Neural cell (in vitro differentiated cells): ENCODE results near the gene LUZP4. TPM values are rescaled to one million over a fixed set of nuclear protein-coding genes. Genes with fewer than 3 reads are reported as not detected.

ENCODE experiments used
- H2AFZ ChIP-seq: fragments of 200-600, 300-800 bp; sonication (generic), shearing (Covaris generic); 2 replicates; pipeline ENCODE4 v1.6.0; 2014; ENCODE audit warnings: low read depth, mild to moderate bottlenecking, antibody characterized with exemption, low read length, moderate library complexity
- H3F3A ChIP-seq: fragments of 200-600 bp; shearing (Covaris generic); 2 replicates; pipeline ENCODE4 v1.6.1; 2016; ENCODE audit warnings: mild to moderate bottlenecking, moderate library complexity, mixed read lengths, antibody characterized with exemption, low read length; ENCODE audit not compliant: insufficient read depth, poor library complexity, severe bottlenecking
- H3K27ac ChIP-seq: fragments of 200-600, 300-800 bp; sonication (generic), shearing (Covaris generic); 2 replicates; pipeline ENCODE4 v1.5.1; 2014; ENCODE audit warnings: mild to moderate bottlenecking, low read length, moderate library complexity
- H3K27me3 ChIP-seq: fragments of 300-800, 200-600 bp; sonication (generic), shearing (Covaris generic); 2 replicates; pipeline ENCODE4 v1.6.0; 2014; ENCODE audit warnings: mild to moderate bottlenecking, low read depth, low read length, moderate library complexity; ENCODE audit not compliant: insufficient read depth
- H3K36me3 ChIP-seq: fragments of 300-800, 200-600 bp; sonication (generic), shearing (Covaris generic); 2 replicates; pipeline ENCODE4 v1.5.1; 2014; ENCODE audit warnings: mild to moderate bottlenecking, antibody characterized with exemption, low read length, moderate library complexity; ENCODE audit not compliant: insufficient read depth
- H3K4me2 ChIP-seq: fragments of 300-800, 200-600 bp; sonication (generic), shearing (Covaris generic); 2 replicates; pipeline ENCODE4 v1.6.0; 2014; ENCODE audit warnings: mild to moderate bottlenecking, low read length
- H3K4me3 ChIP-seq: fragments of 300-800, 200-600 bp; sonication (generic), shearing (Covaris generic); 2 replicates; pipeline ENCODE4 v1.5.1; 2014; ENCODE audit warnings: mild to moderate bottlenecking, low read length, moderate library complexity
- H3K79me2 ChIP-seq: fragments of 200-600 bp; shearing (Covaris generic); replicated peaks from 2 replicates; pipeline ENCODE4 v1.6.0; 2014; ENCODE audit warnings: mild to moderate bottlenecking, low read length, moderate library complexity; ENCODE audit not compliant: insufficient read depth
- H3K9ac ChIP-seq: fragments of 300-800, 200-600 bp; sonication (generic), shearing (Covaris generic); 2 replicates; pipeline ENCODE4 v1.6.1; 2016; ENCODE audit warnings: mild to moderate bottlenecking, low read length, mixed read lengths
- H3K9me2 ChIP-seq: fragments of 200-600 bp; shearing (Covaris generic); 2 replicates; pipeline ENCODE4 v1.6.1; 2016; ENCODE audit warnings: mild to moderate bottlenecking, low read length, mixed read lengths; ENCODE audit not compliant: insufficient read depth
- H3K9me3 ChIP-seq: fragments of 200-600, 300-800 bp; sonication (generic), shearing (Covaris generic); 2 replicates; pipeline ENCODE4 v1.6.1; 2016; ENCODE audit warnings: mild to moderate bottlenecking, mixed run types, low read length, moderate library complexity, mixed read lengths
- H4K20me1 ChIP-seq: fragments of 200-600 bp; shearing (Covaris generic); 2 replicates; pipeline ENCODE4 v1.6.1; 2016; ENCODE audit warnings: mild to moderate bottlenecking, mixed run types; ENCODE audit not compliant: insufficient read depth
- CTCF ChIP-seq: fragments of 450-650 bp; IDR thresholded peaks from 2 replicates; pipeline ENCODE4 v1.5.1; 2014; ENCODE audit warnings: antibody characterized with exemption, mild to moderate bottlenecking, moderate library complexity; ENCODE audit not compliant: poor library complexity, severe bottlenecking
- EP300 ChIP-seq: fragments of 450-650 bp; conservative IDR thresholded peaks from 2 replicates; pipeline ENCODE4 v1.6.1; 2014; ENCODE audit warnings: antibody characterized with exemption, mild to moderate bottlenecking, moderate library complexity; ENCODE audit not compliant: poor library complexity, severe bottlenecking
- EZH2 ChIP-seq: fragments of 200-600, 300-800 bp; shearing (Covaris generic), sonication (generic); IDR thresholded peaks from 2 replicates; pipeline ENCODE4 v1.6.1; 2014; ENCODE audit warnings: antibody characterized with exemption, low read length, borderline replicate concordance, mild to moderate bottlenecking; ENCODE audit not compliant: insufficient read depth, poor library complexity, severe bottlenecking
- MXI1 ChIP-seq: fragments of 450-650 bp; conservative IDR thresholded peaks from 2 replicates; pipeline ENCODE4 v1.6.1; 2014; ENCODE audit warnings: antibody characterized with exemption, mild to moderate bottlenecking; ENCODE audit not compliant: poor library complexity, severe bottlenecking
- POLR2AphosphoS5 ChIP-seq: IDR thresholded peaks from 2 replicates; pipeline ENCODE4 v1.6.1; 2012
- RAD21 ChIP-seq: fragments of 450-650 bp; conservative IDR thresholded peaks from 2 replicates; pipeline ENCODE4 v1.6.1; 2014; ENCODE audit warnings: antibody characterized with exemption, mild to moderate bottlenecking, moderate library complexity
- REST ChIP-seq: IDR thresholded peaks from 2 replicates; pipeline ENCODE4 v1.6.1; 2012; ENCODE audit warnings: borderline replicate concordance
- SMC3 ChIP-seq: fragments of 450-650 bp; conservative IDR thresholded peaks from 2 replicates; pipeline ENCODE4 v1.6.1; 2014; ENCODE audit warnings: antibody characterized with exemption, mild to moderate bottlenecking, moderate library complexity; ENCODE audit not compliant: poor library complexity
- TAF1 ChIP-seq: IDR thresholded peaks from 2 replicates; pipeline ENCODE4 v1.6.1; 2012; ENCODE audit warnings: low read depth
- polyA plus RNA-seq: library from polyadenylated mRNA; depleted of rRNA; stranded (reverse); fragments of >200 nt; gene quantifications from 2 replicates; pipeline ENCODE4 v1.2.3, GENCODE V29; 2014

Gene LUZP4
- polyA plus RNA-seq, 1 donor from 2014 or later, result not detected

GRCh38 chrX:115330498-115331168, 41.1 kb downstream of the LUZP4 start:
- Histone ChIP-seq H3K36me3 (no peaks in the 10 kb centered on the region), H3K79me2 (no peaks in the 10 kb centered on the region), H3K27ac (no peak overlapping the region), H2AFZ (no peak overlapping the region), H3K9me3 (no peaks in the 10 kb centered on the region), H3K9ac (no peak overlapping the region), H4K20me1 (no peaks in the 10 kb centered on the region), H3F3A (no peaks in the 10 kb centered on the region), H3K4me3 (no peak overlapping the region), H3K27me3 (no peaks in the 10 kb centered on the region), H3K9me2 (no peaks in the 10 kb centered on the region), H3K4me2 (no peak overlapping the region)
- TF ChIP-seq CTCF, result peak; percentile 70
- TF ChIP-seq REST, result no peak
- TF ChIP-seq EP300, result no peak
- TF ChIP-seq RAD21, result peak; percentile 80
- TF ChIP-seq SMC3, result peak; percentile 87

GRCh38 chrX:115332832-115333231, 43.3 kb downstream of the LUZP4 start:
- H3K9ac ChIP-seq, result no peak overlapping the region
- H4K20me1 ChIP-seq, result no peaks in the 10 kb centered on the region
- H3K4me2 ChIP-seq, result no peak overlapping the region
- H2AFZ ChIP-seq, result no peak overlapping the region
- H3K9me3 ChIP-seq, result no peaks in the 10 kb centered on the region
- H3K27me3 ChIP-seq, result no peaks in the 10 kb centered on the region
- H3K79me2 ChIP-seq, result no peaks in the 10 kb centered on the region
- H3K36me3 ChIP-seq, result no peaks in the 10 kb centered on the region
- H3F3A ChIP-seq, result no peaks in the 10 kb centered on the region
- no peak overlapping the region for H3K27ac ChIP-seq
- H3K9me2 ChIP-seq, result no peaks in the 10 kb centered on the region
- no peak overlapping the region for H3K4me3 ChIP-seq
- TF ChIP-seq SMC3 (no peak), TAF1 (no peak), POLR2AphosphoS5 (no peak), RAD21 (no peak), CTCF (no peak), REST (no peak), EP300 (no peak), MXI1 (no peak), EZH2 (no peak)
